Upper lobe of left lung (tissue), 4 donors: ENCODE measurements around the gene DHRS7B.
"Not testable (repeated sequence)": the region's sequence is repeated elsewhere in the genome, so short reads cannot be mapped to it uniquely, and the experiment has no call there.

ENCODE experiments used
- CTCF ChIP-seq, 6 experiments: fragments of 450-650 bp in 4 of 6; fragments of 200-600 bp in 2 of 6; sonication (generic) in 2 of 6; IDR thresholded peaks; one replicate each; pipeline ENCODE4 v1.5.1; 2016 to 2019; ENCODE audit warnings: antibody characterized with exemption in 6 of 6
- POLR2A ChIP-seq, 4 donors: fragments of 450-650 bp; IDR thresholded peaks; one replicate each; pipeline ENCODE4 v1.5.1; 2016 to 2017; ENCODE audit warnings: antibody characterized with exemption in 4 of 4, mild to moderate bottlenecking in 2 of 4

GRCh38 chr17:21107067-21107650 lies 19.6 kb upstream of the DHRS7B start:
- not testable (repeated sequence) for TF ChIP-seq CTCF, POLR2A (IDR thresholded peaks at IDR 0.05)
